Gastroesophageal sphincter (tissue), 3 donors: ENCODE measurements around the gene PLCB4.

Source experiments
- CTCF ChIP-seq, 4 experiments: fragments of 200-600 bp in 2 of 4; fragments of 450-650 bp in 2 of 4; sonication (generic) in 1 of 4; IDR thresholded peaks; one replicate each; pipeline ENCODE4 v1.5.1; 2017 to 2019; ENCODE audit warnings: antibody characterized with exemption in 4 of 4, mild to moderate bottlenecking in 2 of 4, moderate library complexity in 2 of 4
- POLR2A ChIP-seq, 2 donors: fragments of 450-650 bp; IDR thresholded peaks; one replicate each; pipeline ENCODE4 v1.6.1; 2017; ENCODE audit warnings: antibody characterized with exemption in 2 of 2, mild to moderate bottlenecking in 2 of 2, moderate library complexity in 1 of 2
- POLR2AphosphoS5 ChIP-seq: sonication (generic); formaldehyde crosslinking; IDR thresholded peaks from one replicate; pipeline ENCODE4 v1.6.1; 2017; ENCODE audit warnings: antibody characterized with exemption

GRCh38 chr20:9122571-9122970, 53.7 kb downstream of the PLCB4 start:
- TF ChIP-seq CTCF (IDR thresholded peaks at IDR 0.05) = no peak
- no peak for TF ChIP-seq POLR2AphosphoS5
- TF ChIP-seq POLR2A (IDR thresholded peaks at IDR 0.05) = no peak
